Stimulated activated CD4-positive, alpha-beta T cell treated with anti-CD3 and anti-CD28 coated beads, Interleukin-1b, Interleukin-23, amount 100 ng/mL, for 1 hour (primary cell): ENCODE results near the gene SLC23A3.

Experiments used
- DNase-seq, 2 donors: peaks; one replicate each; pipeline ENCODE4 v3.0.0-alpha.2; 2020; ENCODE audit warnings: low read depth in 2 of 2

Gene SLC23A3

GRCh38 chr2:219169930-219170654 is at the start of gene SLC23A3:
SLC23A3 (minus strand) TSS chr2:219170029; CDS start chr2:219169984, 45 bp downstream.
- no peak for DNase-seq

GRCh38 chr2:219218732-219219701 is 49.2 kb upstream of the SLC23A3 start, which contains the start of gene ABCB6:
ABCB6 (minus strand) TSS chr2:219218958; CDS start chr2:219218673, 285 bp downstream.
- DNase-seq: peak; percentile 57 to 83

- DNase-seq: no peak
These were observed 48.4 kb upstream of the SLC23A3 start for GRCh38 chr2:219218217-219218731.

- DNase-seq: no peak
These were observed 46.7 kb upstream of the SLC23A3 start for GRCh38 chr2:219216535-219216915.

- DNase-seq: no peak
These were observed 46.2 kb upstream of the SLC23A3 start for GRCh38 chr2:219215871-219216534.

- DNase-seq: no peak
These were observed 45.0 kb upstream of the SLC23A3 start for GRCh38 chr2:219214786-219215185.

GRCh38 chr2:219214141-219214540 is 44.3 kb upstream of the SLC23A3 start:
- no peak for DNase-seq

GRCh38 chr2:219213486-219214071 is 43.8 kb upstream of the SLC23A3 start:
- DNase-seq: no peak

- DNase-seq: no peak
These were observed 43.2 kb upstream of the SLC23A3 start for GRCh38 chr2:219213026-219213415.

- DNase-seq: no peak
These were observed 41.1 kb upstream of the SLC23A3 start for GRCh38 chr2:219210886-219211362.

- DNase-seq: no peak
These were observed 40.5 kb upstream of the SLC23A3 start for GRCh38 chr2:219210196-219210885.

GRCh38 chr2:219209236-219210195 is 39.7 kb upstream of the SLC23A3 start:
- DNase-seq: no peak

- DNase-seq: no peak
These were observed 38.3 kb upstream of the SLC23A3 start for GRCh38 chr2:219207884-219208740.

- DNase-seq: no peak
These were observed 37.5 kb upstream of the SLC23A3 start for GRCh38 chr2:219207134-219207883.

GRCh38 chr2:219206328-219207133 is 36.7 kb upstream of the SLC23A3 start, which contains the start of gene ZFAND2B:
ZFAND2B (plus strand) TSS chr2:219206782; CDS start chr2:219206988, 206 bp downstream.
- DNase-seq: peak; percentile 86 to 90

- no peak for DNase-seq
These were observed 36.1 kb upstream of the SLC23A3 start for GRCh38 chr2:219205981-219206327.

GRCh38 chr2:219205165-219205538 is 35.3 kb upstream of the SLC23A3 start:
- no peak for DNase-seq
